Panc1 (cell line): ENCODE measurements around the gene LYRM1. TPM values are rescaled to one million over a fixed set of nuclear protein-coding genes. Genes with fewer than 3 reads are reported as not detected.

Experiments used
- ATAC-seq: fragments of 200-7000 bp; cut with Tn5 transposase; 2 replicates; pipeline ENCODE4 v1.9.1; 2020; ENCODE audit warnings: mild to moderate bottlenecking, moderate library complexity
- BruUV-seq: library from RNA; stranded (reverse); fragments of 400-500 nt; replicated peaks from 2 replicates; lab custom pipeline; 2021; lab: Mats Ljungman, UMichigan
- CTCF ChIA-PET: fragments of 300-600 bp; sonication (Branson Sonifier 250); formaldehyde crosslinking; loops from one replicate; lab custom pipeline; 2022; ENCODE audit warnings: antibody characterized with exemption; lab: Charles Lee
- POLR2A ChIA-PET: fragments of 300-600 bp; sonication (Branson Sonifier 250); formaldehyde crosslinking; loops from one replicate; lab custom pipeline; 2022; ENCODE audit warnings: antibody characterized with exemption; lab: Charles Lee
- DNase-seq: peaks from one replicate; pipeline ENCODE4 v3.0.0-alpha.2; 2010; ENCODE audit warnings: low read depth, low spot score
- H3K27ac ChIP-seq: 2 replicates; pipeline ENCODE4 v1.5.1; 2011; ENCODE audit warnings: mild to moderate bottlenecking, low read length, inconsistent platforms
- H3K27me3 ChIP-seq: fragments of 200-500 bp; sonication (Bioruptor generic); 2 replicates; pipeline ENCODE4 v1.6.0; 2014; ENCODE audit warnings: low read length, inconsistent platforms; ENCODE audit not compliant: control insufficient read depth, insufficient read depth
- H3K36me3 ChIP-seq: fragments of 200-500 bp; sonication (Bioruptor generic); 2 replicates; pipeline ENCODE4 v1.5.1; 2014; ENCODE audit warnings: inconsistent platforms, mild to moderate bottlenecking, low read length, moderate library complexity; ENCODE audit not compliant: control insufficient read depth, insufficient read depth
- H3K4me1 ChIP-seq: 2 replicates; pipeline ENCODE4 v1.5.1; 2011; ENCODE audit warnings: inconsistent platforms, mild to moderate bottlenecking, low read length, moderate library complexity; ENCODE audit not compliant: control insufficient read depth, insufficient read depth
- H3K4me3 ChIP-seq, 2 experiments: 2 replicates each; pipeline ENCODE4 v1.5.1; 2011 to 2012; ENCODE audit warnings: low read depth in 2 of 2, low read length in 2 of 2, mild to moderate bottlenecking in 2 of 2, inconsistent platforms in 1 of 2, moderate library complexity in 1 of 2
- H3K9me3 ChIP-seq: fragments of 200-500 bp; sonication (Bioruptor generic); 2 replicates; pipeline ENCODE4 v1.5.1; 2014; ENCODE audit warnings: low read depth, mild to moderate bottlenecking, inconsistent platforms, low read length, moderate library complexity; ENCODE audit not compliant: control insufficient read depth, insufficient read depth
- CTCF ChIP-seq: fragments of 450-650 bp; IDR thresholded peaks from 2 replicates; pipeline ENCODE4 v1.5.1; 2017; ENCODE audit warnings: mild to moderate bottlenecking
- POLR2AphosphoS5 ChIP-seq: IDR thresholded peaks from 2 replicates; pipeline ENCODE4 v1.6.1; 2012; ENCODE audit warnings: mild to moderate bottlenecking, low read depth, low read length, moderate library complexity
- SIN3A ChIP-seq: IDR thresholded peaks from 2 replicates; pipeline ENCODE4 v1.6.1; 2012; ENCODE audit warnings: low read depth, mild to moderate bottlenecking, low read length, moderate library complexity, borderline replicate concordance; ENCODE audit not compliant: insufficient read depth
- TCF7L2 ChIP-seq: IDR thresholded peaks from 2 replicates; pipeline ENCODE4 v1.6.1; 2011; ENCODE audit warnings: mild to moderate bottlenecking, low read depth, low read length, inconsistent platforms
- in situ Hi-C: cut with HindIII; loops from 2 replicates; pipeline ENCODE4 v1.10.0; 2016; ENCODE audit warnings: low sequenced_read_pairs, low pct_unique_long_range_greater_than_20kb
- intact Hi-C: fragments of 100-400 bp; cut with micrococcal nuclease; formaldehyde crosslinking; loops from one replicate; pipeline ENCODE4 v1.10.0; 2022; ENCODE audit not compliant: unreplicated experiment
- total RNA-seq: library from RNA; stranded (reverse); gene quantifications from one replicate; pipeline ENCODE4 v1.2.1, GENCODE V29; 2021; ENCODE audit not compliant: unreplicated experiment
- TF ChIP-seq, protein P1 (sequence below), 2 experiments: IDR thresholded peaks; 2 replicates each; pipeline ENCODE4 v1.6.1; 2011 to 2012; ENCODE audit warnings: low read depth in 2 of 2, control low read depth in 1 of 2, low read length in 1 of 2, mild to moderate bottlenecking in 1 of 2, moderate library complexity in 1 of 2; ENCODE audit not compliant: insufficient read depth in 1 of 2

LYRM1 gene
- total RNA-seq, 1 experiment from 2014 or later = 30.7 TPM

DNA sequence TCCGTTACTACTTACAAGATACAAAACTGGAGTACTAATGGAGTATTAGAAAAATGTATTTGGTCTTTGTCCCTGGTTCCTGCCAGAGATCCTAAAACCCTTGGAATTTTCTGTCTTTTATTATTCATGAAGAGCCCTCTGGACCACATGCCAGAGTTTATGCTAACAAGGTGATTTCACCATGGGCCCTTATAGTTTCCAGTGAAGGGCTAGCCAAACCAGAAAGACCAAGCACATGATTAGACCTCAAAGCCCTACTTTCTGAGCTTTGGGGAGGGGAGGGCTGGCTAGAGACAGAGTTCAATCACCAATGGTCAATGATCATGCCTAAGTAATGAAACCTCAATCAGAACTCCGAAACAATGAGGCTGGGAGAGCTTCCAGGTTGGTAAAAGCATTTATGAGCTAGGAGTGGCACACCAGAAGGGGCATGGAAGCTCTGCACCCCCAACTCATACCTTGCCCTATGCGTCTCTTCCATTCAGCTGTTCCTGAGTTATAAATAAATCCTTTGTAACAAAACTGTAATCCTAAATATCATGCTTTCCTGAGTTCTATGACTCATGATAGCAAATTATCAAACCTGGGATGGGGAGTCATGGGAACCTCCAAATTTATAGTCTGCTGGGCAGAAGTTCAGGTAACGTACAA, 10.8 kb upstream of the LYRM1 start:
- H3K36me3 ChIP-seq = no peaks in the 10 kb centered on the region; the same call in 1 of the 2 replicates
- no peaks in the 10 kb centered on the region for H3K4me1 ChIP-seq
- H3K27me3 ChIP-seq = no peaks in the 10 kb centered on the region
- H3K4me3 ChIP-seq = no peak overlapping the region
- CTCF ChIA-PET = no interaction called here
- DNase-seq (no peak), ATAC-seq (no peak)
- POLR2A ChIA-PET = interaction anchor here (0.5 kb wide), 1 partner anchor 63 kb away, joined by 7 read pairs; no protein-coding TSS in a partner anchor
- in situ Hi-C loops (no loop called here), intact Hi-C loops (no loop called here)
- H3K9me3 ChIP-seq = no peaks in the 10 kb centered on the region
- H3K27ac ChIP-seq = no peak overlapping the region
- TF ChIP-seq, protein P1, sequence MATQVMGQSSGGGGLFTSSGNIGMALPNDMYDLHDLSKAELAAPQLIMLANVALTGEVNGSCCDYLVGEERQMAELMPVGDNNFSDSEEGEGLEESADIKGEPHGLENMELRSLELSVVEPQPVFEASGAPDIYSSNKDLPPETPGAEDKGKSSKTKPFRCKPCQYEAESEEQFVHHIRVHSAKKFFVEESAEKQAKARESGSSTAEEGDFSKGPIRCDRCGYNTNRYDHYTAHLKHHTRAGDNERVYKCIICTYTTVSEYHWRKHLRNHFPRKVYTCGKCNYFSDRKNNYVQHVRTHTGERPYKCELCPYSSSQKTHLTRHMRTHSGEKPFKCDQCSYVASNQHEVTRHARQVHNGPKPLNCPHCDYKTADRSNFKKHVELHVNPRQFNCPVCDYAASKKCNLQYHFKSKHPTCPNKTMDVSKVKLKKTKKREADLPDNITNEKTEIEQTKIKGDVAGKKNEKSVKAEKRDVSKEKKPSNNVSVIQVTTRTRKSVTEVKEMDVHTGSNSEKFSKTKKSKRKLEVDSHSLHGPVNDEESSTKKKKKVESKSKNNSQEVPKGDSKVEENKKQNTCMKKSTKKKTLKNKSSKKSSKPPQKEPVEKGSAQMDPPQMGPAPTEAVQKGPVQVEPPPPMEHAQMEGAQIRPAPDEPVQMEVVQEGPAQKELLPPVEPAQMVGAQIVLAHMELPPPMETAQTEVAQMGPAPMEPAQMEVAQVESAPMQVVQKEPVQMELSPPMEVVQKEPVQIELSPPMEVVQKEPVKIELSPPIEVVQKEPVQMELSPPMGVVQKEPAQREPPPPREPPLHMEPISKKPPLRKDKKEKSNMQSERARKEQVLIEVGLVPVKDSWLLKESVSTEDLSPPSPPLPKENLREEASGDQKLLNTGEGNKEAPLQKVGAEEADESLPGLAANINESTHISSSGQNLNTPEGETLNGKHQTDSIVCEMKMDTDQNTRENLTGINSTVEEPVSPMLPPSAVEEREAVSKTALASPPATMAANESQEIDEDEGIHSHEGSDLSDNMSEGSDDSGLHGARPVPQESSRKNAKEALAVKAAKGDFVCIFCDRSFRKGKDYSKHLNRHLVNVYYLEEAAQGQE (IDR thresholded peaks at IDR 0.05; ENCODE audit: insufficient read depth in 1 of 2, low read depth in 2 of 2, low read length in 1 of 2) = no peak
- no peak for TF ChIP-seq SIN3A
- no peak for TF ChIP-seq CTCF
- no peak for TF ChIP-seq TCF7L2
- TF ChIP-seq POLR2AphosphoS5 = no peak
- BruUV-seq = no TSS peak

DNA sequence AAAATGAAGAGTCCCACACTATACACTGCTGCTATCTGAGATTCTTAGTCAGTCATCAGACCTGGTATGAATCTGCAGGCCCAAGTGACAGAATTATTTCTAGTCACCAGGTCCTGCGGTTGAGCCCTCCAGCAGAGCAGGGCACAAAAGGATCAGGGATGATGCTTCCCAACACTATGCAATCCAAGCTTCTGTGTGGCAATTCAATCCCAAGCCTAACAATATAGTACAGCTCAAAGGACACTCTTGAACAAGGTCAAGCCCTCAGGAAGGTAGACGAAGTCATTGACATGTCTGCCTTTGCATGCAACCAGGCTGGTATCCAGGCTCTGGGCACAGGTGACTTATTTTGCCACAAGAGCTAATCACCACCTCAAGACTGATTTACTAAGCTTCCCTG, 6.2 kb upstream of the LYRM1 start:
- BruUV-seq = no TSS peak
- H3K4me3 ChIP-seq = no peak overlapping the region
- in situ Hi-C loops = no loop called here
- H3K36me3 ChIP-seq = peaks cover 3% of the 10 kb centered on the region; the same call in 1 of the 2 replicates
- intact Hi-C loops = no loop called here
- TF ChIP-seq POLR2AphosphoS5 (no peak), SIN3A (no peak), TCF7L2 (no peak), CTCF (no peak)
- TF ChIP-seq, protein P1 (IDR thresholded peaks at IDR 0.05; ENCODE audit: insufficient read depth in 1 of 2, low read depth in 2 of 2, low read length in 1 of 2) = no peak
- no peak for ATAC-seq
- no peaks in the 10 kb centered on the region for H3K9me3 ChIP-seq
- POLR2A ChIA-PET = no interaction called here
- CTCF ChIA-PET = no interaction called here
- H3K27me3 ChIP-seq = no peaks in the 10 kb centered on the region
- no peak overlapping the region for H3K27ac ChIP-seq
- DNase-seq = no peak
- H3K4me1 ChIP-seq = peaks cover 15% of the 10 kb centered on the region
